Heart left ventricle (tissue), 16 donors: ENCODE data around the gene IL1RAPL1. TPM values are rescaled to one million over a fixed set of nuclear protein-coding genes. Genes with fewer than 3 reads are reported as not detected.

Experiments used
- ATAC-seq, 4 donors: fragments of 200-7000 bp; cut with Tn5 transposase; one replicate each; pipeline ENCODE4 v1.9.1; 2020 to 2022; ENCODE audit warnings: moderate library complexity in 4 of 4, mild to moderate bottlenecking in 3 of 4, moderate number of reproducible peaks in 1 of 4
- DNase-seq, 5 donors: peaks; one replicate each; pipeline ENCODE4 v3.0.0-alpha.2; 2020
- H3K27ac ChIP-seq, 12 donors: fragments of 200-600 bp; sonication (generic) in 4 of 12; one replicate each; pipeline versions ENCODE4 v1.5.0 to v1.8.0; 2016 to 2022; ENCODE audit warnings: mild to moderate bottlenecking in 2 of 12
- H3K27me3 ChIP-seq, 9 donors: fragments of 200-600 bp; sonication (generic) in 2 of 9; one replicate each; pipeline versions ENCODE4 v1.5.1 to v1.8.0; 2016 to 2022; ENCODE audit warnings: mild to moderate bottlenecking in 3 of 9
- H3K36me3 ChIP-seq, 9 donors: fragments of 200-600 bp; sonication (generic) in 2 of 9; one replicate each; pipeline versions ENCODE4 v1.5.0 to v1.8.0; 2018 to 2022; ENCODE audit warnings: mild to moderate bottlenecking in 2 of 9
- H3K4me1 ChIP-seq, 12 donors: fragments of 200-600 bp; sonication (generic) in 4 of 12; one replicate each; pipeline versions ENCODE4 v1.5.0 to v1.8.0; 2016 to 2022; ENCODE audit warnings: mild to moderate bottlenecking in 3 of 12
- H3K4me3 ChIP-seq, 12 donors: fragments of 200-600 bp; sonication (generic) in 4 of 12; one replicate each; pipeline versions ENCODE4 v1.5.0 to v1.8.0; 2017 to 2022; ENCODE audit warnings: mild to moderate bottlenecking in 9 of 12, moderate library complexity in 4 of 12
- H3K9me3 ChIP-seq, 12 donors: fragments of 200-600 bp; sonication (generic) in 4 of 12; one replicate each; pipeline versions ENCODE4 v1.5.0 to v1.8.0; 2016 to 2022; ENCODE audit warnings: mild to moderate bottlenecking in 1 of 12
- POLR2A ChIP-seq, 2 donors: fragments of 450-650 bp; IDR thresholded peaks; one replicate each; pipeline ENCODE4 v1.6.1; 2017; ENCODE audit warnings: antibody characterized with exemption in 2 of 2, mild to moderate bottlenecking in 2 of 2, moderate library complexity in 2 of 2
- WGBS, 4 donors: extraction: QIAGEN DNeasy Blood & Tissue Kit in 2 of 4; methylation state at CpG; one replicate each; pipeline versions ENCODE4 v1.1.5 to v1.1.7; 2013 to 2018; 5-methylcytosine and 5-hydroxymethylcytosine counted together
- intact Hi-C, 10 donors: fragments of 100-400 bp; cut with DNase I; formaldehyde crosslinking; loops; one replicate each; pipeline versions ENCODE4 v1.11.1 to v1.14.2; 2022
- polyA plus RNA-seq, 2 donors: library from polyadenylated mRNA; stranded (reverse); fragments of 200-250 nt; gene quantifications; one replicate each; pipeline ENCODE4 v1.2.3, GENCODE V29; 2013
- total RNA-seq, 9 donors: library from RNA; depleted of rRNA in 2 of 9; stranded (reverse); fragments of >200 nt in 2 of 9; fragmentation: NEBNext Ultra II Directional in 3 of 9; extraction: Animal tissue kit (Norgen Biotek cat#: 25700) in 3 of 9; gene quantifications; one replicate each; pipeline versions ENCODE4 v1.1.0 to v1.2.4, GENCODE V29; 2016 to 2023
- TF ChIP-seq, protein P1 (sequence below), 12 donors: fragments of 200-600 bp; sonication (generic) in 4 of 12; IDR thresholded peaks; one replicate each; pipeline versions ENCODE4 v1.5.0 to v1.8.0; 2018 to 2022; ENCODE audit warnings: antibody characterized with exemption in 12 of 12, mild to moderate bottlenecking in 5 of 12
- donor health status: ischemic (EF 13 %, LVEDD 7.1; RV severe dilation, severe dysfunction).
- donor health status: healthy with polysubstance abuse.
- donor health status: DM: no; HTN: yes; CAD: no.
- donor health status: DM: no; HTN: no; CAD: no.
- donor health status: ischemic (EF 25% LVEDD 6.9; RV normal size, moderate dysfunction).
- donor health status: ischemic (EF 25% LVEDD 5.7; RV mildly dilated, moderate dysfunction).
- donor health status: healthy.
- donor health status: DM: yes; HTN: yes; CAD: no.
- donor health status: ischemic (EF 35%, LVEDD 5.7; RV mildly dilated, moderate dysfunction).
- donor health status: nonischemic (EF 11% LVEDD 7.7; RV severe dilation, severe dysfunction).
- donor health status: DM: yes; HTN: yes; CAD: no.
- donor health status: PGD.
- donor health status: ischemic (EF 29% LVEDD 5.4; RV normal size, mild dysfunction).
- donor health status: nonischemic (EF 23%, LVEDD 6.1; RV moderate dilation, normal function).

IL1RAPL1 gene
- total and polyA plus RNA-seq, 11 donors = 0.42 to 4.7 (median 2.3) TPM

DNA sequence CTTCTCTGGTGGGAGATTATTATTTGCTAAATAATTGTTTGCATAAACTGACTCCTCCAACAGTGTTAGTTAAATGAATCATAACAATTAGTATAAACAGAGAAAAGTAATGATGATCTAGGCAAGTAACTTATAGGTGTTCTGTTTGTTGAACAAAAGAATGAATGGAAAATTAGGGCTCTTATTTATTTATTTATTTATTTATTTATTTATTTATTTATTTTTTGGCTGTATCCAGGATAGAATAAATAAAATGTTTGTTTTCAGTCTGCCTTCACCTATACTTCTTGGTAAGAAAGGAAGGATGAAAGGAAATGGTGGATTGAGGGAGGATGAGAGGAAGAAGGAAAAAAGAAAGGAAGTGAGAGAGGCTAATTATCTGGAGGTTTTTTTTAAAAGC is 1066.5 kb downstream of the IL1RAPL1 start:
- H3K9me3 ChIP-seq = no peaks in the 10 kb centered on the region
- intact Hi-C loops = no loop called here
- no peak overlapping the region for H3K4me3 ChIP-seq
- ATAC-seq (no peak), DNase-seq (no peak)
- no peak overlapping the region for H3K27ac ChIP-seq
- no peaks in the 10 kb centered on the region for H3K27me3 ChIP-seq
- H3K4me1 ChIP-seq = no peaks in the 10 kb centered on the region
- no peaks in the 10 kb centered on the region for H3K36me3 ChIP-seq
- TF ChIP-seq, protein P1, sequence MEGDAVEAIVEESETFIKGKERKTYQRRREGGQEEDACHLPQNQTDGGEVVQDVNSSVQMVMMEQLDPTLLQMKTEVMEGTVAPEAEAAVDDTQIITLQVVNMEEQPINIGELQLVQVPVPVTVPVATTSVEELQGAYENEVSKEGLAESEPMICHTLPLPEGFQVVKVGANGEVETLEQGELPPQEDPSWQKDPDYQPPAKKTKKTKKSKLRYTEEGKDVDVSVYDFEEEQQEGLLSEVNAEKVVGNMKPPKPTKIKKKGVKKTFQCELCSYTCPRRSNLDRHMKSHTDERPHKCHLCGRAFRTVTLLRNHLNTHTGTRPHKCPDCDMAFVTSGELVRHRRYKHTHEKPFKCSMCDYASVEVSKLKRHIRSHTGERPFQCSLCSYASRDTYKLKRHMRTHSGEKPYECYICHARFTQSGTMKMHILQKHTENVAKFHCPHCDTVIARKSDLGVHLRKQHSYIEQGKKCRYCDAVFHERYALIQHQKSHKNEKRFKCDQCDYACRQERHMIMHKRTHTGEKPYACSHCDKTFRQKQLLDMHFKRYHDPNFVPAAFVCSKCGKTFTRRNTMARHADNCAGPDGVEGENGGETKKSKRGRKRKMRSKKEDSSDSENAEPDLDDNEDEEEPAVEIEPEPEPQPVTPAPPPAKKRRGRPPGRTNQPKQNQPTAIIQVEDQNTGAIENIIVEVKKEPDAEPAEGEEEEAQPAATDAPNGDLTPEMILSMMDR (IDR thresholded peaks at IDR 0.05) = no peak
- no peak for TF ChIP-seq POLR2A (IDR thresholded peaks at IDR 0.05)

DNA sequence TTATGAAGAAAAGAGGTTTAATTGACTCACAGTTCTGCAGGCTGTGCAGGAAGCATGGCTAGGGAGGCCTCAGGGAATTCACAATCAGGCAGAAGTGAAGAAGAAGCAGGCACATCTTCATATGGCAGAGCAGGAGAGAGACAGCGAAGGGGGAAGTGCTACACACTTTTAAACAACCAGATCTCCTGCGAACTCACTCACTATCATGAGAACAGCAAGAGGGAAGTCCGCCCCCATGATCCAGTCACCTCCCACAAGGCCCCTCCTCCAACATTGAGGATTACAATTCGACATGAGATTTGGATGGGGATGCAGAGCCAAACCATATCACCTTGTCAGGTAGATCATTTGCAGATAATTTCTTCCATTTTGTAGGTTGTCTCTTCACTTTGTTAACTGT is 1072.7 kb downstream of the IL1RAPL1 start:
- TF ChIP-seq, protein P1 (IDR thresholded peaks at IDR 0.05) = no peak
- no peak for TF ChIP-seq POLR2A (IDR thresholded peaks at IDR 0.05)
- DNase-seq (no peak), ATAC-seq (no peak)
- peaks cover 0 to 6% (median 0%) of the 10 kb centered on the region in 12 donors for H3K4me1 ChIP-seq
- no peak overlapping the region for H3K27ac ChIP-seq
- H3K4me3 ChIP-seq = no peak overlapping the region
- intact Hi-C loops = no loop called here
- H3K27me3 ChIP-seq = no peaks in the 10 kb centered on the region
- H3K9me3 ChIP-seq = no peaks in the 10 kb centered on the region
- H3K36me3 ChIP-seq = no peaks in the 10 kb centered on the region
- WGBS, 4 donors = 60 to 74% (median 69%) methylated on average over 4 of the region's 4 CpGs

DNA sequence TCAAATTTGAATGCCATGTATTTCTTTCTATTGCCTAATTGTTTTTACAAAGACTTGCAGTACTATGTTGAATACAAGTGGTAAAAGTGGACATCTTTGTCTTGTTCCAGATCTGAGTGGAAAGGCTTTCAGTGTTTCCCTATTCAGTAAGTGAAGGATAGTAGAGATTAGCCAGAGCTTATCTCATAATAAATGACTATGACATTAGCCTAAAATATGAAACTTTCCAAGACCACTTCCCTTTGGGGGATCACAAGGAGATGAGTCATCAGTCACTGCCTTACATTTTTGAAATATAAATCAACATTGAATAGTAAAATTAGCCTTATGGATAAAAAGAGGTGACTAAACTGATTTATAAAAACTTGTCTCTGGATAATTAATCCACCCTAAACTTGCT is 1074.0 kb downstream of the IL1RAPL1 start:
- Histone ChIP-seq H3K4me1 (peaks cover 0 to 6% (median 0%) of the 10 kb centered on the region in 12 donors), H3K27ac (no peak overlapping the region), H3K36me3 (no peaks in the 10 kb centered on the region), H3K27me3 (no peaks in the 10 kb centered on the region), H3K9me3 (no peaks in the 10 kb centered on the region), H3K4me3 (no peak overlapping the region)
- intact Hi-C loops = no loop called here
- no peak for DNase-seq
- no peak for ATAC-seq
- TF ChIP-seq POLR2A (IDR thresholded peaks at IDR 0.05) = no peak
- TF ChIP-seq, protein P1 (IDR thresholded peaks at IDR 0.05) = no peak

DNA sequence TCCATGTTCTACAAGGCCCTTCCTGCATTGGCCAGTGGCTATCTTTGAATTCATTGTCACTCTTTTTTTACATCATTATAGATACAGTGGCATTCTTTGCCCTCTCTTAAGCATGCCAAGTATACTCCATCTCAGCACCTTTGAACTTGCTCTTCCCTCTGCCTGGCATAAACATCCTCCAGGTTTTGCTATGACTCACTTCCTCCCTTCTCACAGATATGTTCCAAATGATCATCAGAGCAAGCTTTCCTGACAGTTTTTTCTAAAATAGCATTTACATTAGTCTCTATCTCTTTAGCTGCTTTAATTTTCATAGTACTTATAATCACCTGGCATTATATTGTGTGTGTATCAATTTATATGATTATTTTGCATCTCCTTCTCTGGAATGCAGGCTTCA is 1074.9 kb downstream of the IL1RAPL1 start:
- H3K27ac ChIP-seq = no peak overlapping the region
- TF ChIP-seq, protein P1 (IDR thresholded peaks at IDR 0.05) = no peak
- no peak for TF ChIP-seq POLR2A (IDR thresholded peaks at IDR 0.05)
- H3K9me3 ChIP-seq = no peaks in the 10 kb centered on the region
- H3K36me3 ChIP-seq = no peaks in the 10 kb centered on the region
- H3K4me3 ChIP-seq = no peak overlapping the region
- no peak for DNase-seq
- peaks cover 0 to 6% (median 0%) of the 10 kb centered on the region in 12 donors for H3K4me1 ChIP-seq
- H3K27me3 ChIP-seq = no peaks in the 10 kb centered on the region
- no peak for ATAC-seq
- intact Hi-C loops = no loop called here
